Calu3 (cell line): ENCODE data around the gene TIMP2. TPM values are rescaled to one million over a fixed set of nuclear protein-coding genes. Genes with fewer than 3 reads are reported as not detected.

Experiments used
- Bru-seq: library from RNA; stranded (reverse); fragments of 400-500 nt; gene quantifications from one replicate; lab custom pipeline; 2021; lab: Mats Ljungman, UMichigan
- BruChase-seq, 2 experiments: library from RNA; stranded (reverse); fragments of 400-500 nt; gene quantifications; one replicate each; lab custom pipeline; 2021; lab: Mats Ljungman, UMichigan
- BruUV-seq: library from RNA; stranded (reverse); fragments of 400-500 nt; replicated peaks from 2 replicates; lab custom pipeline; 2021; lab: Mats Ljungman, UMichigan
- CTCF ChIA-PET: fragments of 300-600 bp; sonication (Branson Sonifier 250); formaldehyde crosslinking; loops from one replicate; lab custom pipeline; 2022; ENCODE audit warnings: antibody characterized with exemption; lab: Charles Lee
- DNase-seq: peaks from one replicate; pipeline ENCODE4 v3.0.0; 2022
- H3K27ac Mint-ChIP-seq: one replicate; pipeline ENCODE4 v1.8.0; 2022; ENCODE audit warnings: mixed read lengths; ENCODE audit not compliant: unreplicated experiment
- H3K27me3 Mint-ChIP-seq: one replicate; pipeline ENCODE4 v1.8.0; 2022; ENCODE audit warnings: mixed read lengths; ENCODE audit not compliant: unreplicated experiment
- H3K36me3 Mint-ChIP-seq: one replicate; pipeline ENCODE4 v1.8.0; 2022; ENCODE audit warnings: mild to moderate bottlenecking, moderate library complexity, mixed read lengths; ENCODE audit not compliant: insufficient read depth, unreplicated experiment
- H3K4me1 Mint-ChIP-seq: one replicate; pipeline ENCODE4 v1.8.0; 2022; ENCODE audit warnings: mild to moderate bottlenecking, low read depth, mixed read lengths; ENCODE audit not compliant: unreplicated experiment
- H3K4me3 Mint-ChIP-seq: one replicate; pipeline ENCODE4 v1.8.0; 2022; ENCODE audit warnings: mild to moderate bottlenecking, low read depth, moderate library complexity, mixed read lengths; ENCODE audit not compliant: unreplicated experiment
- H3K9me3 Mint-ChIP-seq: one replicate; pipeline ENCODE4 v1.8.0; 2022; ENCODE audit warnings: low read depth, mixed read lengths; ENCODE audit not compliant: unreplicated experiment
- CTCF ChIP-seq: fragments of 200-600 bp; IDR thresholded peaks from one replicate; pipeline ENCODE4 v1.8.0; 2022; ENCODE audit warnings: antibody characterized with exemption; ENCODE audit not compliant: unreplicated experiment
- intact Hi-C: fragments of 100-400 bp; cut with micrococcal nuclease; formaldehyde crosslinking; loops from one replicate; pipeline ENCODE4 v1.10.0; 2022; ENCODE audit not compliant: unreplicated experiment
- long read RNA-seq: library from polyadenylated mRNA; stranded (forward); transcript quantifications from one replicate; pipeline ENCODE4 v2.0.0, GENCODE V29; 2022
- total RNA-seq: library from RNA; stranded (reverse); gene quantifications from 2 replicates; pipeline ENCODE4 v1.2.3, GENCODE V29; 2022

TIMP2 gene, protein sequence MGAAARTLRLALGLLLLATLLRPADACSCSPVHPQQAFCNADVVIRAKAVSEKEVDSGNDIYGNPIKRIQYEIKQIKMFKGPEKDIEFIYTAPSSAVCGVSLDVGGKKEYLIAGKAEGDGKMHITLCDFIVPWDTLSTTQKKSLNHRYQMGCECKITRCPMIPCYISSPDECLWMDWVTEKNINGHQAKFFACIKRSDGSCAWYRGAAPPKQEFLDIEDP
- 246 and 262 TPM in 2 replicates for total RNA-seq
- Bru-seq, nascent RNA = percentile 82 among the genes with signal in this experiment
- percentile 90 among the genes with signal in this experiment for BruChase-seq, experiment 1, labeled RNA remaining after a 6-hour chase
- BruChase-seq, experiment 2, labeled RNA remaining after a 2-hour chase = percentile 84 among the genes with signal in this experiment
- long read RNA-seq, transcript TIMP2-201 (5 exons, 3,652 nt) = major isoform, 43 of 83 reads
- long read RNA-seq, partial matches to known transcripts = 0 of 83 reads
- long read RNA-seq, other reads (novel, unspliced or antisense) = 40 of 83 reads

DNA sequence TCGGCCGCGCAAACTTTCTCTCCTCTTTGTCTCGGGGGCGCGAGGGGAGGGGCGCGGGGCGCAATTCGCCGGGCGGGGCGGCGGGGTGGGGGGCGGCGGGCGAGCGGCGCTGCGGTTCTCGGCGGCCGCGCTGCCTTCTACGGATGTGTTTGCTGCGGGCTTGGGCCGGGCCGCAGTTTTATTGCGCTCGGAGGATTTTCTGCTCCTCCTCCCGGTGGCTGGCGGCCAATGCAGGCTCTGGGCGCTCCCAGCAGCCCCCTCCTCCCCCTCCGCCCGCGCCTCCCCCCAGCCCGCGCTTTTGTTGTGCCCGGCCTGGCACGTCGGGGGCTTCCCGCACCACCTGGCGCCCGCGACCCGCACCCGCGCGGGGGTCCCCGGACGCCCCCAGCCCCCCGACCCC is at the start of gene TIMP2:
Gene TIMP2, minus strand, starts transcription at position 154 of the 400 bp plus-strand sequence. CDS start 299 bp downstream, outside the sequence.
- Mint-ChIP-seq H3K4me1 (peaks cover 44% of the 10 kb centered on the region), H3K4me3 (peak within 1 kb of the TSS; percentile 73), H3K27me3 (peaks cover 13% of the 10 kb centered on the region), H3K9me3 (no peaks in the 10 kb centered on the region), H3K36me3 (peaks cover 46% of the 10 kb centered on the region), H3K27ac (peak within 1 kb of the TSS; percentile 84)
- DNase-seq = peak; percentile 87
- intact Hi-C loops = no loop called here
- peak; percentile 50 for TF ChIP-seq CTCF
- CTCF ChIA-PET = interaction anchor here (0.6 kb wide), 1 partner anchor 629 kb away, joined by 3 read pairs; no protein-coding TSS in a partner anchor
- BruUV-seq = no TSS peak

GRCh38 chr17:78973792-78974520 is 48.8 kb upstream of the TIMP2 start:
- BruUV-seq = no TSS peak
- H3K36me3 Mint-ChIP-seq = peaks cover 91% of the 10 kb centered on the region
- intact Hi-C loops = loop anchor here (5.0 kb wide), 1 partner anchor 107 kb away; no protein-coding TSS in a partner anchor
- peaks cover 32% of the 10 kb centered on the region for H3K4me1 Mint-ChIP-seq
- no peaks in the 10 kb centered on the region for H3K27me3 Mint-ChIP-seq
- no peaks in the 10 kb centered on the region for H3K9me3 Mint-ChIP-seq
- H3K27ac Mint-ChIP-seq = no peak overlapping the region
- DNase-seq = no peak
- TF ChIP-seq CTCF = no peak
- H3K4me3 Mint-ChIP-seq = no peak overlapping the region
- CTCF ChIA-PET = no interaction called here

GRCh38 chr17:78973196-78973595 is 48.0 kb upstream of the TIMP2 start:
- intact Hi-C loops = loop anchor here (5.0 kb wide), 1 partner anchor 106 kb away; no protein-coding TSS in a partner anchor
- CTCF ChIA-PET = interaction anchor here (0.6 kb wide), 1 partner anchor 98 kb away, joined by 5 read pairs; no protein-coding TSS in a partner anchor

More at GRCh38 chr17:78973196-78973595, 48.0 kb upstream of the TIMP2 start:
- no peak for DNase-seq
- H3K9me3 Mint-ChIP-seq = no peaks in the 10 kb centered on the region
- no peak for TF ChIP-seq CTCF
- peaks cover 92% of the 10 kb centered on the region for H3K36me3 Mint-ChIP-seq
- no TSS peak for BruUV-seq
- peaks cover 32% of the 10 kb centered on the region for H3K4me1 Mint-ChIP-seq
- H3K27ac Mint-ChIP-seq = no peak overlapping the region
- no peaks in the 10 kb centered on the region for H3K27me3 Mint-ChIP-seq
- no peak overlapping the region for H3K4me3 Mint-ChIP-seq
